Activated CD4-positive, CD25-positive, alpha-beta regulatory T cell treated with anti-CD3 and anti-CD28 coated beads, Interleukin-2, amount 50 U/mL, for 16 hours (primary cell): ENCODE results near the gene PHOSPHO2.
"Not testable (repeated sequence)": the region's sequence is repeated elsewhere in the genome, so short reads cannot be mapped to it uniquely, and the experiment has no call there.

Experiments
- DNase-seq: peaks from one replicate; pipeline ENCODE4 v3.0.0-alpha.2; 2020; ENCODE audit warnings: low read depth, low spot score

PHOSPHO2 gene

DNA sequence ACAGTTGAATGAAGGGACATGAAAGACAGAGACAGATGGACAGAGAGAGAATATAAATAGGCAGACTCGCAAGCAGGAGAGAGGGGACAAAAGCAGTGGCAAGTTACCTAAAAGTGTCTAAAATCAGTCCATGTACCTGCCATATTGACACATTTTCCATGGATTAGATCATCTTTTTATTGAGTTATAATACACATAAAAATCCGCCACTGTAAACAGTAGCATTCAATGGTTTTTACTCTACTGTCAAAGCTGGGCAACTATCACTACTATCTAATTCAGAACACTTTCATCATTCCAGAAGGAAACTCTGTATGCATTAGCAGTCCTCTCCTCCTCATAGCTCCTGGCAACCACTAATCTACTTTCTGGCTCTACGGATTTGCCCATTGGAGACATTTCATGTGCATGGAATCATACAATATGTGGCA lies 10.1 kb upstream of the PHOSPHO2 start:
- no peak for DNase-seq

DNA sequence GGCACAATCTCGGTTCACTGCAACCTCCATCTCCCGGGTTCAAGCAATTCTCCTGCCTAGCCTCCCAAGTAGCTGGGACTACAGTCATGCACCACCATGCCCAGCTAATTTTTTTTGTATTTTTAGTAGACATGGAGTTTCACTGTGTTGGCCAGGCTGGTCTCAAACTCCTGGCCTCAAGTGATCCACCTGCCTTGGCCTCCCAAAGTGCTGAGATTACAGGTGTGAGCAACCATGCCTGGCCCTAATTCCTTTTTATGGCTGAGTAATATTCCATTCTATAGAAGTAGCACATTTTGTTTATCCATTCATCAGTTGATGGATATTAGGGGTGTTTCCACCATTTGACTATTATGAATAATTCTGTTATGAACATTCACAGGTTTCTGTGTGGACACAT lies 9.6 kb upstream of the PHOSPHO2 start:
- DNase-seq: not testable (repeated sequence)

DNA sequence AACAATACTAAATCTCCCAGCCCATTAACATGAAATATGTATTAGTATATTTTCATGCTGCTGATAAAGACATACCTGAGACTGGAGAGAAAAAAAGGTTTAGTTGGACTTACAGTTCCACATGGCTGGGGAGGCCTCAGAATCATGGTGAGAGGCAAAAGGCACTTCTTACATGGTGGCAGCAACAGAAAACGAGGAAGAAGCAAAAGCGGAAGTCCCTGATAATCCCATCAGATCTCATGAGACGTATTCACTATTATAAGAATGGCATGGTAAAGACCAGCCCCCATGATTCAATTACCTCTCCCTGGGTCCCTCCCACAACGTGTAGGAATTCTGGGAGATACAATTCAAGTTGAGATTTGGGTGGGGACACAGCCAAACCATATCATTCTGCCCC lies 7.4 kb upstream of the PHOSPHO2 start:
- not testable (repeated sequence) for DNase-seq

DNA sequence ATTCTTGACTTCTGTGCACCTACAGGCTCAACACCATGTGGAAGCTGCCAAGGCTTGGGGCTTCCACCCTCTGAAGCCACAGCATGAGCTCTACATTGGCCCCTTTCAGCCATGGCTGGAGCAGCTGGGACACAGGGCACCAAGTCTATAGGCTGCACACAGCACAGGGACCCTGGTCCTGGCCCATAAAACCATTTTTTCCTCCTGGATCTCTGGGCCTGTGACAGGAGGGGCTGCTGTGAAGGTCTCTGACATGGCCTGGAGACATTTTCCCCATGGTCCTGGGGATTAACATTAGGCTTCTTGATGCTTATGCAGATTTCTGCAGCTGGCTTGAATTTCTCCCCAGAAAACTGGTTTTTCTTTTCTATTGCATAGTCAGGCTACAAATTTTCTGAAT lies 6.3 kb upstream of the PHOSPHO2 start:
- DNase-seq: not testable (repeated sequence)

DNA sequence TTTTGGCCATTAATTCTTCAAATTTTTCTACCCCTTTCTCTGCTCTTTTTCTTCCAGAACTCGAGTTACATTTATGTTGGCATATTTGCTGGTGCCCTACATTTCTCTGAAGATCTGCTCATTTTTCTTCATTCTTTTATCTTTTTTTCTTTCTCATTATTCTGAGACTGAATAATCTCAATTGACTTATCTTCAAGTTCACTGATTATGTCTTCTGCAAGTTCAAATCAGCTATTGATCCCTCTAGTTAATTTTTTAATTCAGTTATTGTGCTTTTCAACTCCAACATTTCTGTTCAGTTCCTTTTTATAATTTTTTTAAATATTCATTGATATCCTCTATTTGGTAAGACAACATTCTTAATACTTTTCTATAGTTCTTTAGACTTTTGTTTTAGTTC lies 3.3 kb upstream of the PHOSPHO2 start:
- no peak for DNase-seq

DNA sequence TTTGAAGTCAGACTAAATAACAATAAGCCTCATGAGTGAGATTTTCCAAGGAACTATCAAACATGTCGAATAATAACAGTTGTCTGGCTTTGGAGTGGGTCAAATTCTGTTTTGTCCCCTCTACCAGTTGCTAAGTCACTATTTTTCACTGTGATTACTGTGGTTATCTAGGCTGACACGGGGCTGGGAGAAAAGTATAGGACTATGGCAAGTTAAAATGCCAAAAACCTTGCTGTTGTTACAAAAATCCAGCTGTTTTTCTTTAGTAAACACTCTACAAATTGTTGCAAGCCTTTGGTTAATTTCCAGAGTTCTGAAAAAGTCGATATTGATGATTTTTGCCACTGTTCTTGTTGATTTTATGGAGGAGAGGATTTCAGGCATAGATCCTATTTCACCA lies 1.6 kb upstream of the PHOSPHO2 start:
- no peak for DNase-seq

DNA sequence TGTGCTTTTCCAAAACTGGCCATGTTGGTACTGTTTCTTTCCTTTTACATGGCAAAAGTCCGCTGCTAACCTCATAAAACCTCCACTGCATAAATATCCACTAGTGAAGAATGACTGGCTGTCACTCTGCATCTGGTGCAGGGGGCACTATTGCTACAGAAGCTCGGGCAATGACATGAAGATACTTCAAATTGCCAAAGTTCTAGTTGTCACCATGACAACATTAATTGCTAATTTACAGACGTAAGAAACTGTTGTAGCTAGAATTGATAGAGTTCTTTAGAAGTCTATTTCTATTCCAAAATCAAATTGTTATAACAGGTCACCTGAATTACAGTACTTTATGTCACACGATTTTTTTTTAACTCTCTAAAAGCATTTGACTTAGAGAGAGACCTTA lies 909 bp upstream of the PHOSPHO2 start:
- no peak for DNase-seq

DNA sequence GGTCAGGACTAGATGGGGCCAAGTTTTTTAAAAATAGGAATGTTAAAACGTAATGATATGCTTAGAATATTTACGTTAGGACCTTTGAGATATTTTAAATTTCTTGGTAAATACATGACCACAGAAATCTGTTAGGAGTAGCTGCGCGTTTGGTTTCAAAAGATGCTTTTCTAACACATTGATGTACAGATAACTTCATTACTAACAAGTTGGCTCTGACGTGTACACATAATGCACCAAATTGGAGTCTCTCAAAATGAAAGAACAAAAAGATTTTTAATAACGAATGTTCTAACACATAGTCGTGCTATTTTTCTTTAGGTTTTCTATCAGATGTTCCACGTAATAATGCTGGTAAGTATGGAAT lies 608 bp downstream of the PHOSPHO2 start:
- DNase-seq: no peak

DNA sequence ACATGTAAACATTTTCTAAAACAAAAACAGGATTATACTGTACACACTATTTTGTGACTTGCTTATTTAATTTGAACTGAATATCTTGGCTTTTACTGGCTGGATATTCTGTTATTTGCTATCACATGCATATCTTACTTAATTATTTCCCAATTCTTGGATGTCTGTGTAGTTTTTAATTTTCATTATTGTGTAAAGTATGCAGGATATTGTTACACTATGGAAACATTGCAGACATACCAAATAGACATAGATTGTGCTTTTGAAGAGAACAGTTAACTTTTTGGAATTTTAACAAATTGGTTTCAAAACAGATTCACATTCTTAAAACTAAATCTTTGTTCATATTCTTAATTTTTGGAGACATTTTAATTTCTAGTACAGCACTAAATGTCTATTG lies 2.1 kb downstream of the PHOSPHO2 start:
- no peak for DNase-seq

DNA sequence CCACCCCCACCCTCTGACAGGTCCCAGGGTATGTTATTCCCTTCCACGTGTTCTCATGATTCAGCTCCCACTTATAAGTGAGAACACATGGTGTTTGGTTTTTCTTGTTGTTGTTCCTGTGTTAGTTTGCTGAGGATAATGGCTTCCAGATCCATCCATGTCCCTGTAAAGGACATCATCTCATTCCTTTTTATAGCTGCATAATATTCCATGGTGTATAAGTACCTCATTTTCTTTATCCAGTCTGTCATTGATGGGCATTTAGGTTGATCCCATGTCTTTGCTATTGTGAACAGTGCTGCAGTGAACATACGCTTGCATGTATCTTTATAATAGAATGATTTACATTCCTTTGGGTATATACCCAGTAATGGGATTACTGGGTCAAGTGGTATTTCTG lies 4.9 kb downstream of the PHOSPHO2 start:
- DNase-seq: not testable (repeated sequence)

DNA sequence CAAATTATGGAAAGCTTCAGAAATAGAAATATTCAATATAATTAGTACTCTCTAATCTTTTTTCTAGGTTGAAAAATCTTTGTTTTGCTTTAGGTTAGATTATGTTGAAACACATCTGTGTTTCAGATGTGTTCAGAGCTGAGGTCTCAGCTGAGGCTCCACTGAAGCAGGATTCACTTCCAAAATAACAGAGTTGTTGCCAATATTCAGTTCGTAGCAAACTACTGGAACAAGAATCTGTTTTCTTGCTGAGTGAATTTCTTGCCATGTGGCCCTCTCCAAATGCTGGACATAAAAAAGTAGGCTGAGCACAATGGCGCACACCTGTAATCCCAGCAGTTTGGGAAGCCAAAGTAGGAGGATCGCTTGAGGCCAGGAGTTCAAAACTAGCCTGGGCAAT lies 8.7 kb downstream of the PHOSPHO2 start:
- DNase-seq: no peak

DNA sequence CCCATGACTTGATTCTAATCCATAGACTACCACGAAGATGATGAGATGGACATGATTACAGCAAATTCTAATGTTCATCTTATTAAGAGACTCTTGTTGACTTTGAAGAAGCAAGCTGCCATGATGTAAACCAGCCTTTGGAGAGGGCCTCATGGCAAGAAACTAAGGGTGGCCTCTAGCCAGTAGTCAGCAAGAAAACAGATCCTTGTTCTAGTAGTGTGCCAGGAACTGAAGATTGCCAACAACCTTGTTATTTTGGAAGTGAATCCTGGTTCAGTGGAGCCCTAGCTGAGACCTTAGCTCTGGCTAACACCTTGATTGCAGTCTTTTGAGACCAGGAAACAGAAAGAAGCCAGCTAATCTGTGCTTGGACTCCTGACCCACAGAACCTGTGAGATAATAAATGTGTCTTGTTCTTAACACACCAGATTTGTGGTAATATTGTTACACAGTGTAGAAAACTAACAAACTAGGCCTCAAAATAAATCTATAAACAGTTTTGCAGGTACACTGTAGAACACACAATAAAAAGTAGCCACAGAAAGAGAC lies 10.0 kb downstream of the PHOSPHO2 start:
- DNase-seq: no peak

DNA sequence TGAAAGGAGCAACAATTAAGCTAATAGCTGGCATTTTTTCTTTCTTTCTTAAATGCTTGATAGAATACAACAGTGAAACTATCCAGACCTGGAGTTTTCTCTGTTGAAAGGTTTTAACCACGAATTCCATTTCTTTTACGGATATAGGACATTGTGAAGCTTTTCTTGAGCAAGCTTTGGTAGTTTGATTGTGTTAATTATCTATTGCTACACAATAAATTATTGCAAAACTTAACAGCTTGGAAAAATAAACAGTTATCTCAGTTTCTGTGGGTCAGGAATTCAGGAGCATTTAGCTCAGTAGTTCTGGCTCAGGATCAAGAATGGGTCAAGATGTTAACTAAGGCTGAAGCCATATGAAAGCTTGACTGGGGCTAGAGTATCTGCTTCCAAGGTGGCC lies 11.7 kb downstream of the PHOSPHO2 start:
- no peak for DNase-seq

DNA sequence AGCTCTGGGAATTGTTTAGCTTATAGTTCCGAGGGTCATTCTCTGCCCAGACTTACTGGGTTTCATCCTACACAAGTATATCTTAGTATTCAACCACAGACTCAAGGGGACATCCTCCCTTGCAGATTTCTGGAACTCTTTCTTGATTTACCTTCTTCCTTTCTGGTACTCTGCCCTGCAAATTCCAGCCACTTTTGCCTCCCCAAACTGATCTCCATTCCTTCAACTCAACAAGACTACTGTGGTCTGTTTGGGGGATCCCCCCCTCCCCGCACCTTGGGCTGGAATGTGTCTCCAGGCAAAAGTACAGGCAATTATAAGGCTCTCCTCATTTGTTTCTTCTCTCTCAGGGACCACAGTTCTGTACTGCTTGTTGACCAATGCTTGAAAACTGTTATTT lies 13.4 kb downstream of the PHOSPHO2 start:
- no peak for DNase-seq

DNA sequence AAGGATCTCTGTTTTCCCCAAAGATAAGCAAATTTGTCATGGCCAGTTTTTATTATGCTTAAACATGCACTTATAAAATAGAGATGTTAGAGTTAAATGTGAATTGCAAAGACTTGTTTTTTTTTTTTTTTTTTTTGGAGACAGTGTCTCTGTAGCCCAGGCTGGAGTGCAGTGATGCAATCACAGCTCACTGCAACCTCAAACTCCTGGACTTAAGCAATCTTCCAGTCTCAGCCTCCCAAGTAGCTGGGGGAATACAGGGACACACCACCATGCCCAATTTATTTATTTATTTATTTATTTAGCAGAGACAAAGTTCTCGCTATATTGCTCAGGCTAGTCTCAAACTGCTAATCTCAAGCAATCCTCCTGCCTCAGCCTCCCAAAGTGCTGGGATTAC lies 15.1 kb downstream of the PHOSPHO2 start:
- DNase-seq: no peak

DNA sequence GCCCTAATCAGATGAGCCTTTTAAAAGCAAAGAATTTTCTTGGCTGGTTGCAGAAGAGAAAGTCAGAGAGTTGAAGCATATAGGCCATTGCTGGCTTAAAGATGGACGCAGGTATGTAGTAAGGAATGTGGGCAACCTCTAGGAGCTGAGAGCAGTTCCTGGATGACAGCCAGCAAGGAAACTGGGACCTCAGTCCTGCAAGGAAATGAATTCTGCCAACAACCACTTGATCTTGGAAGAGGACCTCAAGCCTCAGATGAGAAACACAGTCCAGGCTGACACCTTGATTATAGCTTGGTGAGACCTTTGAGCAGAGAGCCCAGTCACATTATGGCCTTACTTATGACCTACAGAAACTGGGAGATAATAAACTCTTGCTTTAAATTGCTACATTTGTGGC lies 15.7 kb downstream of the PHOSPHO2 start:
- DNase-seq: no peak

DNA sequence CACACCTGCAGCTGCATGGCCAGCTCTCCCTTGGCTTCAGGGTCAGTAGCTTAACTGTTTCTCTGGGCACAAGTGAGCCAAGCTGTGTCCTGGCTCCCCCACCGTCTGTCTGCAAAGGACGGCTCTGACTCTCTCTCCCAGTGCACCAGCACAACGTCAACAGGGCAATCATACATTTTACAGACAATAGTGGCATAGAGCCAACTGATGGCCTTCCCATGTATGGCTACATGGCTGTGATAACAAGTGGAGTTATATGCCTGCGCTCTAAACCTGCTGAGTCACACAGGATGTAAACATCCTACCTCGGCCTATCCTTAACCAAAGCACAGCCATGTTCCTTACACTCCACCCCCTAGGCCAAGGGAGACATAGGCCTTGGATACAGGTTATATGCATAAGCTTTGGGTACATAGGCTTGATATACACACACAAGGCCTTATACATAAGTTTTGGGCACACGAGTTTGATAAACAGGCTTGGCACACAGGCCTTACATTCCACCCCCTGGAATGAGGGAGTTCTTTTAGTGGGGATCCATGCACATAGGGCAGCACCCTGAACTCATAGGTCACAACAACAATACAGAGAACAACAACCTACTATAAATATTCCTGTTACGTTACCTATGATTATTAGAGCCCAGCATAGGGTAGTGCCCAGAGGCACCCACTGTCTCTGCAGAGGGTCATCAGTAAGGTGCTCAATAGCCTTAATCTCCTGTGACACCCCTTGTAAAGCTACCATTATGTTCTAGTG lies 17.7 kb downstream of the PHOSPHO2 start:
- DNase-seq: no peak

DNA sequence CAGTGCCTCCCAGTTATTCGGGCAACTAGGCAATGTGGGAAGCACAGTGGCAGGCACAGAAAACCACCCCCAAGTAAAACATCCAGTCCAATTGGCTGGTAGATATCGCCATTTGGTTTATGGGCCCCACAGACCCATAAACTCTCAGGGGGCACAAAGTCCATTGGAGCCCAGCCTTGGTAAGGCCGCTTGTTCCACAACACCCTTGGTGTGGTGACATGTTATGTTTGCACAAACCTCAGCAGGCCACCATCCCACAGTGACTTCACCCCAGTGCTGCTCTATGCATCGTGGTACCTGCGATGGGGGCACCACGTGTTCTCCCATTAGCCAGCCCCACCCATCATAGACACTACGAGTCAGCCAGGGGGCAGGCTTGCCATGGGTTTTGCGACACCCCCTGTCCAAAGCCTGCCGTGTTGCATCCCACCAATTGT lies 18.5 kb downstream of the PHOSPHO2 start:
- DNase-seq: no peak

DNA sequence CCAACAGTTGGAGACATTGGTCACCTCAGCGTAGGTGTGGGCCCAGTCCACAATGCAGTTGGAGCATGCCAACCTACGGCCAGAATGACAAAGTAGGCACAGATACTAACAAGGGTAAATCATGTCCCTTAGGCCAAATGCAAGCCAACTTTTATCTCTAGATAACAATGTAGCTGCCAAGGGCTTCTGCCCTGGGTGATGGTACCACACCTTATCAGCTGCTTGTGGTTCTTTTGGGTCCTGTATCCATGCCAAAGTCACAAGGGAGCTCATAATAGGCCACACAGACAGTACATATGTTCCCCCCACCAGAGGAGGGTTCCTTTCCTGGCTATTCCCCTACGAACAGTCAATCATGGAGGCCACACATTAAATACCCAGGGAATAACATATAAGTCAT lies 19.1 kb downstream of the PHOSPHO2 start:
- DNase-seq: no peak

DNA sequence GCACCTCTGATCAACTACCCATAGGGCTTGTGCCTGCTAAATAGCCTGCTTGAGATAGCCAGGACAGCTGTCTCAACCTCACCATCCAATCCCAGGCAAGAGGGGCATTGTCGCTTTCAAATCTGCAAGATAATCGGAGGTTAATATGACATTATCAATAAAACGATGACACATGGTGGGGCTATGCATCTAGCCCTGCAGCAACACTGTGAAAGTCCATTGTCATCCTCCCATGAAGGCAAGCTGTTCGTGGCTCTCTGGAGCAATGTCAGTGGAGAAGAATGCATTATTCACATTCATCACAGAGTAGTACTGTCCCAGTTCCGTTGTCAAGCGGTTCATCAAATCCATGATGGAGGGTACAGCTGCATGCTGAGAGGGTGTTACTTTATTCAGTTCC lies 20.4 kb downstream of the PHOSPHO2 start:
- DNase-seq: no peak

DNA sequence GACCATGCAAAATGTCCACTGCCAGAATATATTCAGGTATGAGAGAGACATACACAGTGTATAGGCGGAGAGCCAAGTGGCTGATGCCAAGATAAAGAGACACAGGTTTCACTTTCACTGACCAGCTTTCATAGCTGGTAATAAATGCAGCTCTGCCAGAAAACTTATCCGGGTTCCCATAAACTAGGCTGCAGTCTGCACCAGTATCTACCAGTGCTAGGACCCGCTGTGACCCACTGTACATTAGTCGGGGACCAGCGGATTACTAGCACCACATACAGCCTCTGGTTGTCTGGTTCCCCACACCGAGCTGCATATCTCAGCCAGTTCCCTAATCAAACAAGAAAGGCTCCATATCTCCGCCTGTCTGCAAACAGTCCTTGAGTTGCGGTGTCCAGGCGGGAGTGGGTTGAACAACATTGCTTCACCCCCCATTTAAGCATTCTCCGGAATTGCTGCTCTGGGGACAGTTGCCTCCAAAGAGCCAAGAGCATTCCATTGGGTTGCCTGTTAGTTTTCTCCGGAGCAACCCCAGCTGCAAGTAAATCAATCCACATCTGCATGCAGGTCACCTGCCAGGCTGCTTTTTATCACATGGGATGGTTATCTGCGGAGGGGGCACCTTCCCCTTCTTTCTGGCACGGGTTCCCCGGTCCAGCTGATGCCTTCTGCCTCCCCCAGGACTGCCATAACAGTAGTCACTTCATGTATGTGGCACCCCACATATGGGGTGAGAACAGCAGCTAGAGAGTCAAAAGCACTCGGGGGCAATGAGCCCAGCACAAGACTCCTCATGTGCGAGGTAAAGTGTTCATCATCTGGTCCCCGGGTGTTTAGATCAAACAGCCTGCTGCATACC lies 21.3 kb downstream of the PHOSPHO2 start:
- no peak for DNase-seq

DNA sequence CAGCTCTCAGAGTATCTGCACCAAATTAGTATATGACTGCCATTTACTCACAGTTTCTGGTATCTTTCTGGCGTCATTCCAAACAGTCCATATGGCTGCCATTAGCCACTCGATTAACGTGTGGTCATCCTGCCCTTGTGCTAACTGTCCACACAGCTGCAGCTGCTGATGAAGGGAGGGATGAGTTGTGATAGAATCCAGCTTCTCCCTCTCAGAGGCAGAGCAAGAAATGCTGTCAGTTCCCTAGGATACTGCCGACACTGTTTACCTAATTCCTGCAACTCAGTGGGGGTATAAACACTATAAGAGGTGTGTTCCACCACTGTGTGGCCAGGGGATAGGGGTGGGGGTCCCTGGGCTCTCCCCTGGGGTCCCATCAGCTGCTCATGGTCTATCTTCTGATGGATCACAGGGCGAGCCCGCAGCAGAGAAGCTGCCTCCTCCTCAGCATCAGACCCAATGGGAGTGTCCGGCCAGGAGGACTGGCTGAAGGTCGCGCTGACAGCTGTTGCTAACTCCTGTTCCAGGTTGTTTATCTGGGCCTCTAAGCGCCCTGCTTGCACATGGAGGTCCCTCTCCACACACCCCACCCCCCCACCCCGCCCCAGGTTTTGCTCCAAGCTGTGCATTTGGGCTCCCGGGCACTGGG lies 22.1 kb downstream of the PHOSPHO2 start:
- DNase-seq: no peak
